ENCODE measurements around the gene TEX26. TPM values are rescaled to one million over a fixed set of nuclear protein-coding genes. Genes with fewer than 3 reads are reported as not detected.

The TEX26 gene
- total RNA-seq, 1 donor from 2014 or later: not detected

DNA sequence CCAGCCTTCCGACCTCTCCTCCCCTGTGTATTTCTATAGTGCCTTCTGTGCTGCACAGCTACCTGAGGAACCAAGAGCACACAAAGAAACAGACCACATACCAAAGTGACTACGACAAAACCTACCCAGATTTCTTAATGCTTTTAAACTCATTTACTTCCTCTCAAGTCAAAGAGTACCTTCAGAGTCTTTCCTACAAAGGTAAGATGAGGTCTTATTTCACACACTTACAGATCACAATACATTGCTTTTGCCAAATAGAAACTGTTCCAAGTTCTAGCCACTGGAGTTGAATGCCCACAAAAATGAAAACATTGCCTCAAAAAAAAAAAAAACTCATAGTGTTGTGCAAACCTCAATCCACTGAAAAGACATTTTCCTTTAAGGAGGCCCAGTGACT, 36.4 kb downstream of the TEX26 start:
- Mint-ChIP-seq H3K27me3 (ENCODE audit: low read depth) (no peaks in the 10 kb centered on the region), H3K4me3 (no peak overlapping the region), H3K9me3 (peaks cover 8% of the 10 kb centered on the region), H3K27ac (ENCODE audit: unreplicated experiment) (no peak overlapping the region), H3K36me3 (ENCODE audit: low read depth) (no peaks in the 10 kb centered on the region), H3K4me1 (peaks cover 19% of the 10 kb centered on the region)
- no peak for DNase-seq (ENCODE audit: low read depth, low spot score)
- TF ChIP-seq, protein P1, sequence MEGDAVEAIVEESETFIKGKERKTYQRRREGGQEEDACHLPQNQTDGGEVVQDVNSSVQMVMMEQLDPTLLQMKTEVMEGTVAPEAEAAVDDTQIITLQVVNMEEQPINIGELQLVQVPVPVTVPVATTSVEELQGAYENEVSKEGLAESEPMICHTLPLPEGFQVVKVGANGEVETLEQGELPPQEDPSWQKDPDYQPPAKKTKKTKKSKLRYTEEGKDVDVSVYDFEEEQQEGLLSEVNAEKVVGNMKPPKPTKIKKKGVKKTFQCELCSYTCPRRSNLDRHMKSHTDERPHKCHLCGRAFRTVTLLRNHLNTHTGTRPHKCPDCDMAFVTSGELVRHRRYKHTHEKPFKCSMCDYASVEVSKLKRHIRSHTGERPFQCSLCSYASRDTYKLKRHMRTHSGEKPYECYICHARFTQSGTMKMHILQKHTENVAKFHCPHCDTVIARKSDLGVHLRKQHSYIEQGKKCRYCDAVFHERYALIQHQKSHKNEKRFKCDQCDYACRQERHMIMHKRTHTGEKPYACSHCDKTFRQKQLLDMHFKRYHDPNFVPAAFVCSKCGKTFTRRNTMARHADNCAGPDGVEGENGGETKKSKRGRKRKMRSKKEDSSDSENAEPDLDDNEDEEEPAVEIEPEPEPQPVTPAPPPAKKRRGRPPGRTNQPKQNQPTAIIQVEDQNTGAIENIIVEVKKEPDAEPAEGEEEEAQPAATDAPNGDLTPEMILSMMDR (conservative IDR thresholded peaks at IDR 0.05): no peak

DNA sequence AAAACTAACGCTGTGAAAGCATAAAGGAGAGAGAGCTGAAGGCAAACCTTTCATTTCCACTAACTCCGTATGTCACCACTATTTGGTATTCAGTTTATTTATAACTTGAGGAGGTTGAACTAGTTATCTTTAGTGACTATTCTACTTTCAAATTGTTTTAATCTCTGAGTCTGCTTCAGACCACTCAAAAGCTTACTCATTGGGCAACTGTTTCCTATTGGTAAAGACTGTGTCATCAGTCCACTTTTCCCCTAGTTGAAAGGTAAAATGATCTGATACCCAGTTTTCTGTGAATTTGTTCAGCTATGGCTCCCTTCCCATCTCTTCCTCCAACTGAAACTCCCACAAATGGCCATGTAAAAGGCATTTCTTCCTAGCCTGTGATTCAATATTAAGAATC, 39.1 kb downstream of the TEX26 start:
- TF ChIP-seq, protein P1 (conservative IDR thresholded peaks at IDR 0.05): no peak
- no peak for DNase-seq (ENCODE audit: low read depth, low spot score)
- Mint-ChIP-seq H3K4me1 (peaks cover 16% of the 10 kb centered on the region), H3K27ac (ENCODE audit: unreplicated experiment) (no peak overlapping the region), H3K27me3 (ENCODE audit: low read depth) (no peaks in the 10 kb centered on the region), H3K36me3 (ENCODE audit: low read depth) (no peaks in the 10 kb centered on the region), H3K4me3 (no peak overlapping the region), H3K9me3 (peaks cover 4% of the 10 kb centered on the region)

DNA sequence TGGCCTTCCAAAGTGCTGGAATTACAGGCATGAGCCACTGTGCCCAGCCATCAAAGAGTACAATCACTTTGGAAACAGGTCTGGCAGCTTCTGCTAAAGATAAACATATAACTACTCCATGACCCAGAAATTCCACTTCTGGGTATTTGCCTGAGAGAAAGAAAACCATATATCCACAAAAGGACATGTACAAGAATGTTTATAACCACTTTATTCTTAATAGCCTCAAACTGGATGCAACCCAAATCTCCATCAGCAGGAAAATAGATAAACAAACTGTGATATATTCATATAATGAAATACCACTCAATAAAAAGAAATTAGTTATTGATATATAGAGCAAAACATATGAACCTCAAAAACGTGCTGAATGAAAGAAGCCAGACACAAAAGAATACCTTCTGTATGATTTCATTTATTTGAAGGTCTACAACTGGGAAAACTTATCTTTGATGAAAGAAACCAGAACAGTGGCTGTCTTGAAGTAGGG, 40.5 kb downstream of the TEX26 start:
- H3K36me3 Mint-ChIP-seq (ENCODE audit: low read depth): no peaks in the 10 kb centered on the region
- H3K9me3 Mint-ChIP-seq: no peaks in the 10 kb centered on the region
- H3K27me3 Mint-ChIP-seq (ENCODE audit: low read depth): no peaks in the 10 kb centered on the region
- no peak for DNase-seq (ENCODE audit: low read depth, low spot score)
- no peak overlapping the region for H3K27ac Mint-ChIP-seq (ENCODE audit: unreplicated experiment)
- H3K4me1 Mint-ChIP-seq: peaks cover 16% of the 10 kb centered on the region
- H3K4me3 Mint-ChIP-seq: no peak overlapping the region
- TF ChIP-seq, protein P1 (conservative IDR thresholded peaks at IDR 0.05): no peak

DNA sequence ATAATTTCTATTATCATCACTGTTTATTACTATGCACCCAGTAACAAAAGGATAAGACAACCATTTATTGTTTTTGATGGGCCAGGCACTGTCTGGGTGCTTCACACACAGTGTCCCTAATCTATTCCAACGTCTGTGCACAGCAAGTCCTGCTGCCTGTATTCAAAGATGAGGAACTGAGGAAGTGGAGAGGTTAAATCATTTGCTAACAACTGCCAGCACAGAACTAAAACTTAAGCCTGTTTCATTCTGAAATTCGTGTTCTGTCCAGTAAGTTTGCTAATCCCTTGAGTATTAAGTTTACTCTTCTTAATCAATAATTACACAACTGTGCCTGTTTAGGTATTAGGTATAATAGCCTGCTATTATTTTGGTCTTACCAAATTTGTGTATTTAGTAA, 41.9 kb downstream of the TEX26 start:
- Mint-ChIP-seq H3K36me3 (ENCODE audit: low read depth) (no peaks in the 10 kb centered on the region), H3K27me3 (ENCODE audit: low read depth) (no peaks in the 10 kb centered on the region), H3K27ac (ENCODE audit: unreplicated experiment) (no peak overlapping the region), H3K4me1 (peaks cover 7% of the 10 kb centered on the region), H3K4me3 (no peak overlapping the region), H3K9me3 (no peaks in the 10 kb centered on the region)
- TF ChIP-seq, protein P1 (conservative IDR thresholded peaks at IDR 0.05): no peak
- DNase-seq (ENCODE audit: low read depth, low spot score): no peak

DNA sequence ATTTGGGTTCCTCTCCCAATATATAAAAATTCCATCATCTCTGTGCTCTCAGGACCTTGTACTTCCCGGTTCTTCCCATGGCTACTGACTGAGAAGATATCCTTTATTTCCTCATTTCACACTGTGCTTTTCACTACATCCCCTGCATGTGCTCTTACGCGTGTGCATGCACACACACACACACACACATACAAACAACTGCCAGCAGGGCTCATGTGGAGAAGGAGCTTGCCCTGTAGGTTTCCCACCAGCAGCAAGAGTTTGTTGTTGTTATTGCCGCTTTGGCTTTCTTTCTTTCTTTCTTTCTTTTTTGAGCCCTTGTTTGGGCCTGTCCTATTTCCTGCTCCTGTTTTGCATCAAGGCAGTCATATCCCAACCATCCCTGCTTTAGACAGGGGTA, 43.6 kb downstream of the TEX26 start:
- no peak for DNase-seq (ENCODE audit: low read depth, low spot score)
- no peak overlapping the region for H3K4me3 Mint-ChIP-seq
- no peaks in the 10 kb centered on the region for H3K27me3 Mint-ChIP-seq (ENCODE audit: low read depth)
- TF ChIP-seq, protein P1 (conservative IDR thresholded peaks at IDR 0.05): no peak
- H3K4me1 Mint-ChIP-seq: no peaks in the 10 kb centered on the region
- no peaks in the 10 kb centered on the region for H3K36me3 Mint-ChIP-seq (ENCODE audit: low read depth)
- H3K9me3 Mint-ChIP-seq: no peaks in the 10 kb centered on the region
- H3K27ac Mint-ChIP-seq (ENCODE audit: unreplicated experiment): no peak overlapping the region

All from neural crest cell (in vitro differentiated cells).